Muscle of back (tissue), 11 donors: ENCODE measurements around the gene SRD5A1. TPM values are rescaled to one million over a fixed set of nuclear protein-coding genes. Genes with fewer than 3 reads are reported as not detected.

ENCODE experiments used
- DNase-seq, 3 donors: peaks; one replicate each; pipeline versions ENCODE4 v3.0.0 to v3.0.0-alpha.2; 2013
- polyA plus RNA-seq, 10 donors: library from polyadenylated mRNA; unstranded; fragments of 120-200 nt; gene quantifications; one replicate each; pipeline ENCODE4 v1.2.1, GENCODE V29; 2013; ENCODE audit not compliant: insufficient read length in 10 of 10

The SRD5A1 gene
- polyA plus RNA-seq, 10 donors, result 8.4 to 13.2 (median 10.6) TPM

GRCh38 chr5:6602441-6602840, 30.8 kb upstream of the SRD5A1 start:
- no peak for DNase-seq

GRCh38 chr5:6603643-6604042, 29.6 kb upstream of the SRD5A1 start:
- no peak for DNase-seq

GRCh38 chr5:6604341-6604740, 28.9 kb upstream of the SRD5A1 start:
- no peak for DNase-seq

- DNase-seq, result no peak
These were observed 28.3 kb upstream of the SRD5A1 start for GRCh38 chr5:6604946-6605345.

- no peak for DNase-seq
These were observed 26.2 kb upstream of the SRD5A1 start for GRCh38 chr5:6606884-6607558.

- DNase-seq, result no peak
These were observed 25.7 kb upstream of the SRD5A1 start for GRCh38 chr5:6607559-6607936.

- DNase-seq, result no peak
These were observed 25.2 kb upstream of the SRD5A1 start for GRCh38 chr5:6608016-6608415.

GRCh38 chr5:6611334-6612256, 21.6 kb upstream of the SRD5A1 start:
- DNase-seq, result no peak

GRCh38 chr5:6615034-6615815, 18.0 kb upstream of the SRD5A1 start:
- peak; percentile 29 to 32 (median 30) for DNase-seq

- DNase-seq, result no peak
These were observed 16.6 kb upstream of the SRD5A1 start for GRCh38 chr5:6616632-6617031.

GRCh38 chr5:6623228-6623627, 10.0 kb upstream of the SRD5A1 start:
- no peak for DNase-seq

- no peak for DNase-seq
These were observed 9.3 kb upstream of the SRD5A1 start for GRCh38 chr5:6623941-6624340.

GRCh38 chr5:6626508-6626907, 6.7 kb upstream of the SRD5A1 start:
- no peak for DNase-seq

GRCh38 chr5:6631441-6631840, 1.8 kb upstream of the SRD5A1 start:
- no peak for DNase-seq

GRCh38 chr5:6632324-6632887, 834 bp upstream of the SRD5A1 start:
- DNase-seq, result peak in 1 of 3 donors; percentile 16

GRCh38 chr5:6633469-6634245, 417 bp downstream of the SRD5A1 start:
- DNase-seq, result peak in 2 of 3 donors; percentile 19 to 52

- DNase-seq, result no peak
These were observed 1.1 kb downstream of the SRD5A1 start for GRCh38 chr5:6634306-6634705.

- DNase-seq, result no peak
These were observed 1.7 kb downstream of the SRD5A1 start for GRCh38 chr5:6634788-6635430.

- DNase-seq, result no peak
These were observed 3.1 kb downstream of the SRD5A1 start for GRCh38 chr5:6636293-6636692.

- DNase-seq, result no peak
These were observed 3.8 kb downstream of the SRD5A1 start for GRCh38 chr5:6637022-6637421.

GRCh38 chr5:6637590-6637989, 4.3 kb downstream of the SRD5A1 start:
- DNase-seq, result no peak
